NCI-H187 treated with DMSO at 0.1 percent for 48 hours (cell line): ENCODE results near the gene PIP5K1C.

Experiments
- DNase-seq: peaks from one replicate; lab custom pipeline; 2025; lab: John Stamatoyannopoulos, UW

PIP5K1C gene

GRCh38 chr19:3721887-3722442 lies 21.7 kb upstream of the PIP5K1C start:
- no peak for DNase-seq

DNA sequence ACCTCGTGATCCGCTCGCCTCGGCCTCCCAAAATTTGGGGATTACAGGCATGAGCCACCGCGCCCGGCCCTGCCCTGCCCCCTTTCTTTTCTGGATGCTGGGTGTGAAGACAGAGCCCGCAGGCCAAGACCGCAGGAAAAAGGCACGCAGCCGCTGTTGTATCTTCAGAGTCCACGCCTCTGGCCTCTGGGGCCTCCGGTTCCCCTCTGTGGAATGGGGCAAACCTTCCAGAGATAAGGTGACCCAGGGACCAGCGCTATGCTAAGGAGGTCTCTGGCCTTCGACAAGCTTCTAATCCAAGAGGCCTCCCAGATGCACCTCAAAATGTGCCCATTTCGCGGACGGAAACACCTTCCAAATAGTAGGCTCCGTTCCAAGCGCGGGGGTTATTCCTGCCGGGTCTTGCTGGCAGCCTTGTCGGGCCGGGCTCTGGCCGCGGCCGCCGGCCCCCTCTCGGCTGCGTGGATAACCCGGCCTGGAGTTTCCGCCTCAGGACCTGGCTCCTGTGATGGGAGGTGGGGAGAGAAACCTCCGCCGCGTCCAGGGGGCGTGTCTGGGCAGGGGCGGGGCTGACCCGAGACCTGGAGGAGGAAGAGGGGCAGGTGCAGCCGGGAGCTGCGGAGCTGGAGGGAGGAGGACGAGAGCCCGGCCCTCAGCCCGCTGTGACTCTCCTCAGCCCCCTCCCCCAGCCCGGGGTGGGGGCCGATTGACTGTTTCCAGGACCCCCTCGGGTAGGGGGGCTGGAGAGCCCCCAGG lies 21.0 kb upstream of the PIP5K1C start:
- DNase-seq = peak; percentile 45

DNA sequence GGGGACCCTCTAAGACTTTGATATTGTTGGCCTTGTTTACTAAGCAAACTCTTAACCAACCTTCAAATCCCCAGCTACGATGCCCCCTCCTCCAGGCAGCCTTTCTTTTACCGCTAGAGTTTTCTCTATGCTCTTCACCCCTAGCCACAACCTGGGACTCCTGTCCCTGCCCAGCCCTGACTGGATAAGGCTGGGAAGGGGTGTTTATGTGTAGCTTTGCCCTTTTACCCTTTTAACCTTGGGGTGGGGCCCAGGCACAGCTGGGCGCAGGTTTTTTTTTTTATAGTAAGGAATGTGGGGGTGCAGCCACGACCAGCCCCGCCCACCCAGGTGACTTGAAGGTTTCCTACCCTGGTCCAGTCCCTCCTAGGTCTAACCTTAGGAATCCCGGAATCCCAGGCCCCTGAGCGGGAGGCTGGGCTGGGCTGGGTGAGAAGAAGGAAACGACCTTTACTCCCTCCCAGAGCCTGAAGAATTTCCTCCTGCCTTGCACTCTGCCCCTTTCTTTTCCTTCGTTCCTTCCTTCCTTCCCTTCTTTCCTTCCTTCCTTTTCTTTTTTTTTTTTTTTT lies 20.2 kb upstream of the PIP5K1C start:
- DNase-seq = no peak

DNA sequence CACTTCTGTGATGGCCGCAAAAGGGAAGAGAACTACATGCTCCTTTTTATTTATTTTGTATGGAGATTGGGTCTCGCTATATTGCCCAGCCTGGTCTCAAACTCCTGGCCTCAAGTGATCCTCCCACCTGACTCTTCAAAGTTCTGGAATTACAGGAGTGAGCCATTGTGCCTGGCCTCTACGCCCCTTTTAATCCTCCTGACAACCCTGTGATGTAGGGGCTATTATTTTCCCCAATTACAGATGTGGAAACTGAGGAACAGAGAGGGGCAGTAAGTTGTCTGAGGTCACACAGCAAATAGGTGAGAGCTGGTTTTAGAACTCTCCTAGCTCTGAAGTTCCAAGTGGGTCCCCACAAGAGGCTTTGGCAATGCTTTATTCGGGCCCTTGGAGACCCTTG lies 19.6 kb upstream of the PIP5K1C start:
- DNase-seq = no peak

DNA sequence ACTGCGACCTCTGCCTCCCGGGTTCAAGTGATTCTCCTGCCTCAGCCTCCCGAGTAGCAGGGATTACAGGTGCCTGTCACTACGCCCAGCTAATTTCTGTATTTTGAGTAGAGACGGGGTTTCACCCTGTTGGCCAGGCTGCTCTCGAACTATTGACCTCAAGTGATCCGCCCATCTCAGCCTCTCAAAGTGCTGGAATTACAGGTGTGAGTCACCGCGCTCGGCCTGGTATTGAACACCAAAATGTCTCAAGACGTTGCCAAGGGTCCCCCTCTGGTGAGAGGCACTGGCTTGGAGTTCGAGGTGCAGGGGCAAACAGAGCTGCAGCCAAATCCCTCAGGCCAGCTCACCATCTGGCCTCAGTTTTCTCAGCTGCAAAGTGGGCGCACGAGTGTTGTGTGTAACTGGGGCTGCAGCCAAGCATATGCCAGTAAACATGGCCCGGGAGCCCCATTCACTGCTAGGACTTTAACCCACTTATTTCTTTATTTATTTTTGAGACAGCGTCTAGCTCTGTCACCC lies 15.9 kb upstream of the PIP5K1C start:
- DNase-seq = no peak

GRCh38 chr19:3712663-3713611 lies 12.7 kb upstream of the PIP5K1C start:
- DNase-seq = no peak

DNA sequence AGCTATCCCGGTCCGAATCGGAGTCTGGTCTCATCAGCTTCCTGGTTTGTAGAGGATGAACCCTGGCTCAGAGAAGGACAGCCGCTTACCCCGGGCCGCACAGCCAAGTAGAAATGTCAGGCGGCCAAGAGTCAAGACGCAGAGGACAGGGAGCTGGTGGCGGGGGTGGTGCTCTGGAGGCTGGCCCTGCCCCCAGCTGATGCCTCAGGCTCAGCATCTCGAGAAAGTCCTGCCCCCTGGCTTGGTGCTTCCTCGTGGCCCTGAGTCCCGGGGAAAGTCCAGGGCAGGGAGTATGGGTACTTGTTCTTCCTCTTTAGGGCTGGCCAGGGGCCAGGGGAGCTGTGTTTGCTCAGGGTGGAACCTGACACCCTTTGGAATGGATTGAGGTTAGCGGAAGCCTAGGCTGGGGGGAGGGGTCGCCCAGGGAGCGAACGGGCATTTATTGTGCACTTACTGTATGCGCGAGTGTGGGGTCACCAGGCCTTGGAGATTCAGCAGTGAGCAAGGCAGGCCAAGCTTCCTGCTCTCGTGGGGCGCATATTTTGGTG lies 10.1 kb upstream of the PIP5K1C start:
- no peak for DNase-seq

GRCh38 chr19:3708207-3708931 lies 8.1 kb upstream of the PIP5K1C start, which contains the start of gene TJP3:
Gene TJP3 (plus strand): TSS chr19:3708384. CDS start chr19:3728433, 20,049 bp downstream.
- no peak for DNase-seq

- no peak for DNase-seq
Measured at GRCh38 chr19:3707868-3708206, 7.6 kb upstream of the PIP5K1C start.

DNA sequence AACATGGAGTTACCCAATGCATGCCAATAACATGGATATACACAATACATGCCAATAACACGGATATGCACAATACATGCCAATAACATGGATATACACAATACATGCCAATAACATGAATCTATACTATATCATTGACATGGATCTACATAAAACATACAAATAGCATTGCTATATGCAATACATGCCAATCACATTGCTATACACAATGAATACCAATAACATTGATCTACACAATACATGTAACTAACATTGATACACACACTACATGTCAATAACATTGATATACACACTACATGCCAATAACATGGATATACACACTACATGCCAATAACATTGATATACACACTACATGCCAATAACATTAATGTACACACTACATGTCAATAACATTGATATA lies 932 bp upstream of the PIP5K1C start:
- DNase-seq = no peak

GRCh38 chr19:3699741-3700241 lies 477 bp downstream of the PIP5K1C start:
- DNase-seq = no peak

GRCh38 chr19:3698974-3699740 lies 1.1 kb downstream of the PIP5K1C start:
- no peak for DNase-seq

DNA sequence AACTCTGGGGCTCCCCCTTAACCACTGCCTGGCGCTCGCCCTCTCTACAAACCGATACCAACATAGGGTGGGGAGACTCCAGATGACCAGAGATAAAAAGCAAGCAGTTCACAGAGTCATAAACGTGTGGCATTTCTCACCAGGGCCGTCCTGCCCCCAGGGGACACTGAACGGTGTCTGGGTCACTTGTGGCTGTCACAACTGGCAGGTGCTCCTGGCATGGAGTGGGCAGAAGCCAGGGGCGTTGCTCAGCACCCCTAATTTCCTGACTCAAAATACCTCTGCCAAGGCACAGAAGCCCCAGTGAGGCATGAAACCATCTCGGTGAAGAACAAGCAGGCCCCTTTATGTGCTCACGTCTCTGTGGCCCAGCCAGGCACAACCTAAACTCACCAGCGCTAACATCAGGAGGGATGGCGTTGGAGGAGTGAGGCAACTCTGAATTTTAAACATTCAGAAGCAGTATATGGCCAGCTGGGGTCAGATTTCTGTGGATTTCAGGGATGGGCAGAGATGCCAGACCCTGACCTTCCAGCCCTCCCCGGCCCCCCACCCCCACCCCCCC lies 1.8 kb downstream of the PIP5K1C start:
- DNase-seq = no peak

DNA sequence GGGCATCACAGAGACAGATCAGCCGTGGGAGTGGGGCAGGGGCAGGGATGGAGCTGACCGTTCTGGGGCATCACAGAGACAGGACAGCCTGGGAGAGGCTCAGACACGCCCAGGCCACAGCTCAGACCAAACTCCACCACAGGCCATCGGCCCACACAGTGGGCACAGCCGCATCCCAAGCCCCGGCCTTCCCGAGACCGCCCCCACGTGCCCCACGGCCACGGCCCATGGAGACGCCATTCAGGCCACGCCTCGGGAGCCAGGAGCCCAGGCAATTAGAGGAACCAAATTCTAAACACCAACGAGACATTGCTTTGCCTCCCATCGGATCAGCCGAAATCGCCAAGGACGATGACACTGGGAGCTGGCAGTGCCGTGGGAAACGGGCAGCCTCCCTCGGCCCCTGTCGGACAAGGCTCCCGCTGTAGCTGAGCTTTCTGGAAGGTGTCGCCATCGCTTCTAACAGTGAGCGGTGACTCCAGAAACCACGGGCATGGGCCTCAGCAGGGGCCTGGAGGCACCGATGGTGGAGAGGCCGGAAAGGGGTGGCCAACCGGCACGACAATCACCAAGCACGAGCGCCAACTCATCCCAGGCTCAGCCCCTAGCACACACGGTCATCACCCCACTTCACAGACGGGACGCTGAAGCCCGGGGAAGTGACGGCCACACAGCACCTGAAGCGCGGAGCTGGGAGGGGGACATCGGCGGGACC lies 2.4 kb downstream of the PIP5K1C start:
- DNase-seq = no peak

GRCh38 chr19:3697094-3697493 lies 3.2 kb downstream of the PIP5K1C start:
- DNase-seq = no peak

- no peak for DNase-seq
Measured at GRCh38 chr19:3696660-3696995, 3.6 kb downstream of the PIP5K1C start.

GRCh38 chr19:3695986-3696659 lies 4.1 kb downstream of the PIP5K1C start:
- DNase-seq = no peak

GRCh38 chr19:3695124-3695733 lies 5.0 kb downstream of the PIP5K1C start:
- no peak for DNase-seq
